ENCODE measurements around the gene DOK7. TPM values are rescaled to one million over a fixed set of nuclear protein-coding genes. Genes with fewer than 3 reads are reported as not detected.

The DOK7 gene
- polyA plus RNA-seq, 3 donors = not detected

DNA sequence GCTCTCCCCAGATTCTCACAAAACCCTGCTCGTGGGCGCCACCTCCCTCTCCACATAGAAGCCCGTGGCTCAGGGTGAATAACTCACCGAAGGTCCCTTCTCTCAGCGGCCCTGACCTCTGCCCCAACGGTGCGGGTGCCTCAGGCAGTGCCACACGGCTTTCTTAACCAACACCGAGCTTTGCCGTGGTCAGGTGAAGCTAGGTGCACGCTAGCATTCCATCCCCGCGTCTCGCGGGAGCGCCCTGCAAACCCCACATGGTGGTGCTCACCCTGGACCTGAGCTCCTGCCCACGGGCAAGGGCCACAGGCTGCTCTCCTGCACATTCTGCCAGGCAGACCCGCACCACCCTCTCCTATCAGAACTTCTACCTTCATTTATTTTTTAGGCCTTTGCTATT is 50.7 kb downstream of the DOK7 start:
- Mint-ChIP-seq H3K4me3 (no peak overlapping the region), H3K27me3 (ENCODE audit: low read depth in 3 of 3) (no peaks in the 10 kb centered on the region), H3K27ac (peak overlapping the region in 2 of 7 donors; percentile 14 to 77), H3K4me1 (peaks cover 2% of the 10 kb centered on the region), H3K36me3 (peaks cover 82 to 90% of the 10 kb centered on the region in 2 donors), H3K9me3 (peaks cover 0 to 10% (median 0%) of the 10 kb centered on the region in 7 donors)
- Histone ChIP-seq H3K4me3 (replicated peaks in 1 of 3; ENCODE audit: low read depth in 2 of 3, low read length in 3 of 3) (no peak overlapping the region), H3K27me3 (ENCODE audit: control insufficient read depth in 2 of 2, insufficient read depth in 2 of 2, low read length in 2 of 2) (no peaks in the 10 kb centered on the region), H3K79me2 (ENCODE audit: insufficient read depth, low read length) (peaks cover 19% of the 10 kb centered on the region), H2AFZ (ENCODE audit: insufficient read depth, low read depth, low read length, poor library complexity, severe bottlenecking) (no peak overlapping the region), H3K4me2 (replicated peaks; ENCODE audit: extremely low read depth, low read length, poor library complexity, severe bottlenecking) (no peak overlapping the region), H3K4me1 (ENCODE audit: control insufficient read depth in 1 of 2, insufficient read depth in 2 of 2, low read length in 2 of 2) (no peaks in the 10 kb centered on the region), H3K9me3 (replicated peaks in 1 of 2; ENCODE audit: control insufficient read depth in 1 of 2, insufficient read depth in 1 of 2, low read length in 2 of 2) (peaks cover 0 to 4% of the 10 kb centered on the region in 2 donors), H3K9ac (ENCODE audit: insufficient read depth, low read length, poor library complexity, severe bottlenecking) (no peak overlapping the region), H3K27ac (ENCODE audit: low read depth in 1 of 2, low read length in 2 of 2) (no peak overlapping the region), H4K20me1 (ENCODE audit: insufficient read depth, low read length) (peaks cover 70% of the 10 kb centered on the region), H3K36me3 (replicated peaks in 1 of 2; ENCODE audit: control insufficient read depth in 1 of 2, insufficient read depth in 2 of 2, low read length in 2 of 2) (peaks cover 90 to 99% of the 10 kb centered on the region in 2 donors)
- intact Hi-C loops (cut with micrococcal nuclease) = no loop called here
- TF ChIP-seq, protein P1, sequence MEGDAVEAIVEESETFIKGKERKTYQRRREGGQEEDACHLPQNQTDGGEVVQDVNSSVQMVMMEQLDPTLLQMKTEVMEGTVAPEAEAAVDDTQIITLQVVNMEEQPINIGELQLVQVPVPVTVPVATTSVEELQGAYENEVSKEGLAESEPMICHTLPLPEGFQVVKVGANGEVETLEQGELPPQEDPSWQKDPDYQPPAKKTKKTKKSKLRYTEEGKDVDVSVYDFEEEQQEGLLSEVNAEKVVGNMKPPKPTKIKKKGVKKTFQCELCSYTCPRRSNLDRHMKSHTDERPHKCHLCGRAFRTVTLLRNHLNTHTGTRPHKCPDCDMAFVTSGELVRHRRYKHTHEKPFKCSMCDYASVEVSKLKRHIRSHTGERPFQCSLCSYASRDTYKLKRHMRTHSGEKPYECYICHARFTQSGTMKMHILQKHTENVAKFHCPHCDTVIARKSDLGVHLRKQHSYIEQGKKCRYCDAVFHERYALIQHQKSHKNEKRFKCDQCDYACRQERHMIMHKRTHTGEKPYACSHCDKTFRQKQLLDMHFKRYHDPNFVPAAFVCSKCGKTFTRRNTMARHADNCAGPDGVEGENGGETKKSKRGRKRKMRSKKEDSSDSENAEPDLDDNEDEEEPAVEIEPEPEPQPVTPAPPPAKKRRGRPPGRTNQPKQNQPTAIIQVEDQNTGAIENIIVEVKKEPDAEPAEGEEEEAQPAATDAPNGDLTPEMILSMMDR (IDR thresholded peaks at IDR 0.05) = no peak
- WGBS (ENCODE audit: insufficient coverage) = 96% methylated on average over 16 of the region's 18 CpGs
- no peak for DNase-seq

DNA sequence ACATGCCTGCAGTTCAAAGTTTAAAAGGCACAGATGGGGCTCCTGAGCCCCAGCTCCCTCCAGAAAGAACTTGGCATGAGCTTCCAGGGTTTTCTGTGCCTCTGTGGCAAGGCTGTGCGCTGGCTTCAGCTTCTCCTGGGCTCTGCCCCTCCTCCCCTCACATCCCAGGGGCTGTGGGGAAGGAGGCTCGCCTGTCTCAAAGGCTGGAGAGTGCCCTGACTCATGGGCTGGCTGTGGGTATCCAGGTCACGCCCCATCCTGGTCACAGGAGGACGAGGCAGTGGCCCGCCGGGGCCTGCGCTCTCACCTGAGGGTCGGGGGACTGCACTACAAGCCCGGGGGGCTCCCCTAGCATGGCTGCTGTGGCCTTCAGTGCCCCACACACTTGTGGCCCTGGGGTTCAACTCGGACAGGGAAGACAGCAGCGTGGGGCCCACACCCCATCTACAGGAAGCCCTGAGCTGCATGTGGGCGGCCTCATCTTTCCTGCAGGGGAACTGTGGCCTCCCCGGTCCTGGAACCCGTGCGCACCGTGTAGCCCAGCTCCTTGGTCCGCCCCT is 51.2 kb downstream of the DOK7 start:
- WGBS (ENCODE audit: insufficient coverage) = 79% methylated on average over 15 of the region's 17 CpGs
- H3K9me3 Mint-ChIP-seq = peaks cover 0 to 10% (median 0%) of the 10 kb centered on the region in 7 donors
- H3K27me3 ChIP-seq (ENCODE audit: control insufficient read depth in 2 of 2, insufficient read depth in 2 of 2, low read length in 2 of 2) = no peaks in the 10 kb centered on the region
- H3K9ac ChIP-seq (ENCODE audit: insufficient read depth, low read length, poor library complexity, severe bottlenecking) = no peak overlapping the region
- DNase-seq = no peak
- H3K4me3 ChIP-seq (replicated peaks in 1 of 3; ENCODE audit: low read depth in 2 of 3, low read length in 3 of 3) = no peak overlapping the region
- H4K20me1 ChIP-seq (ENCODE audit: insufficient read depth, low read length) = peaks cover 72% of the 10 kb centered on the region
- H3K4me3 Mint-ChIP-seq = no peak overlapping the region
- peaks cover 93 to 99% of the 10 kb centered on the region in 2 donors for H3K36me3 ChIP-seq (replicated peaks in 1 of 2; ENCODE audit: control insufficient read depth in 1 of 2, insufficient read depth in 2 of 2, low read length in 2 of 2)
- TF ChIP-seq, protein P1 (IDR thresholded peaks at IDR 0.05) = no peak
- no peaks in the 10 kb centered on the region for H3K27me3 Mint-ChIP-seq (ENCODE audit: low read depth in 3 of 3)
- H3K9me3 ChIP-seq (replicated peaks in 1 of 2; ENCODE audit: control insufficient read depth in 1 of 2, insufficient read depth in 1 of 2, low read length in 2 of 2) = peaks cover 0 to 4% of the 10 kb centered on the region in 2 donors
- H3K27ac ChIP-seq (ENCODE audit: low read depth in 1 of 2, low read length in 2 of 2) = no peak overlapping the region
- H3K4me2 ChIP-seq (replicated peaks; ENCODE audit: extremely low read depth, low read length, poor library complexity, severe bottlenecking) = no peak overlapping the region
- H3K4me1 Mint-ChIP-seq = no peaks in the 10 kb centered on the region
- H2AFZ ChIP-seq (ENCODE audit: insufficient read depth, low read depth, low read length, poor library complexity, severe bottlenecking) = no peak overlapping the region
- intact Hi-C loops (cut with micrococcal nuclease) = no loop called here
- peaks cover 85 to 93% of the 10 kb centered on the region in 2 donors for H3K36me3 Mint-ChIP-seq
- H3K79me2 ChIP-seq (ENCODE audit: insufficient read depth, low read length) = peaks cover 17% of the 10 kb centered on the region
- H3K27ac Mint-ChIP-seq = peak overlapping the region in 3 of 7 donors; percentile 14 to 77 (median 18)
- H3K4me1 ChIP-seq (ENCODE audit: control insufficient read depth in 1 of 2, insufficient read depth in 2 of 2, low read length in 2 of 2) = no peaks in the 10 kb centered on the region

All from CD14-positive monocyte (primary cell).